Limb (tissue), 2 donors: ENCODE data around the gene RAD9A.
A peak's percentile ranks its signal among the peaks of the same experiment; 100 is the strongest.

Experiments
- DNase-seq, 2 donors: peaks; one replicate each; pipeline ENCODE4 v3.0.0-alpha.2; 2016; ENCODE audit errors: extremely low spot score in 2 of 2

The RAD9A gene

GRCh38 chr11:67408437-67409200 is 16.8 kb downstream of the RAD9A start:
- DNase-seq = no peak

DNA sequence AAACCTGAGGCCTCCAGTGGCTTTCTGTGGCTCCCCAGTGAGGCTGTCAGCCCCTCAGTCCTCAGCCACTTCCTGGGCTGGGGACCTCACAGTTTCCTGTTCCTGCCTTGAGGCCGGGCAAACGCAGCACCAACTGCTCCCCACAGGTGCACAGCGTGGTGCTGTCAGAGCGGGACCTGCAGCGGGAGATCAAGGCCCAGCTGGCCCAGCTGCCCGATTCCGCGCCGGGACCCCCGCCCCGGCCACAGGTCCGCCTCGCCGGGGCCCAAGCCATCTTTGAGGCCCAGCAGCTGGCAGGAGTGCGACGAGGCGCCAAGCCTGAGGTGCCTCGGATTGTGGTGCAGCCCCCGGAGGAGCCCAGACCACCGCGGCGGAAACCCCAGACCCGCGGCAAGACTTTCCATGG is 17.5 kb downstream of the RAD9A start:
- no peak for DNase-seq

- DNase-seq = no peak
Measured at GRCh38 chr11:67409781-67410368, 18.1 kb downstream of the RAD9A start.

- no peak for DNase-seq
Measured at GRCh38 chr11:67410369-67410831, 18.6 kb downstream of the RAD9A start.

DNA sequence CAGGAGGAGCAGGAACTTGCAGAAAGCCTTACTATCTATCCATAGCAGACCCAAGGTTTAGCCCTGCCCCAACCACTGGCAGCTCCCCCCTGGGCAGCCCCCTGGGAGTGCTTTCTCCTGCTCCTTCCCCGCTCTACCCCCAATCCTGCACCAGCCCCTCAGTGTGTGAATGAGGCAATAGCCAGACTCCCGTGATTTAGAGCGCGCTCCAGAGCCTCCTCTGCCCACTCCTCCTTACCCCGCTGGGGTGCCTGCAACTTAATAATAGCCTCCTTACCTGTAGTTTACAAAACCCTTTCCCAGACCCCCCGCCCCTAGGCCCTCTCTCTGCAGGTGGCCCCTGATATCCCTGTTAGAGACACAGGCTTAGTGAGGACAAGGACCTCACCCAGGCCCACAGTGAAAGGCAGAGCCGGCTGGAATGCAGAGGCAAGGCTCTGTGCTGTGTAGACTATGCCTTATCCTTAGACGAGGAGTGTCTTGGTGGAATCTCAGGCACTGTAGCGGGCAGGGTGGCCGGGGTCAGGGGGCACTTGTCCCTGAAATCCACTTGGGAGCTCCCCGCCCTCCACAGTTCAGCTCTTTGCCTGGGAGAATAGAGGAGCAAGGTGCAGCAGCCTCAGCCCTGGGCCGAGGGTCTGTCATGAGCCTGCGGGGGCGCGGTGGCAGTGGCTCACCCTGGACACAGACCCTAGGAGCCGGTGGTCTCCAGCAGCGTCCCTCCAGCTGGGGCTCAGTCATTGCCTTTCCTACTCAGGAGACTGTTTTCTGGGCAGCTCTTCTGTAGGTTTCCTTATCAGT is 19.4 kb downstream of the RAD9A start:
- DNase-seq = no peak

- no peak for DNase-seq
Measured at GRCh38 chr11:67411785-67412152, 20.0 kb downstream of the RAD9A start.

- DNase-seq = no peak
Measured at GRCh38 chr11:67412495-67413179, 20.9 kb downstream of the RAD9A start.

DNA sequence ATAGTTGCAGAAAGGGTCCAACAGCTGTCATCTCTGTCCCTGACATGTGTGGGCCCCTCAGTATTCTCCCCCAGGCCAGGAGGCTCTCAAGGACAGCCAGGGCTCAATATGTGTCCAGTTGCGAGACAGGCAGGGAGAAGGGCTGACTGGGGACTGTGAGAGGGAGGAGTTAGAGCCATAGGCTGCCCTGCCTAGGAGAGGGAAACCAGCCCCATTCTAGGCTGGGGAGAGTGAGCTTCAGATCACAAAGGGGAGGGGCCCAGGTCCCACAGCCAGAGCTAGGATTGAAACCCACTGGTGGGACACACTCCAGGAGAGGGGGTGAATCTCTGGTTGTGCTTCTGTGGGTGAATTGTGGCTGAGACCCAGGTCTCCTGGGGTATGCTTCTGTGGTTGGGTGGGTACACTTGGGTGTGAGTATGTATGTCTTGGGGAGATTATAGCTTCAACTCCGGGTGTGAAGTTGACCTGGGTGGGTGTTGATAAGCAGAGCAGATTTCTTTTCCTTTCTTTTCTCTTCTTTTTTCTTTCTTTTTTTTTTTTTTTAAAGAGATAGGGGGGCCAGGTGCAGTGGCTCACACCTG is 21.6 kb downstream of the RAD9A start:
- no peak for DNase-seq

DNA sequence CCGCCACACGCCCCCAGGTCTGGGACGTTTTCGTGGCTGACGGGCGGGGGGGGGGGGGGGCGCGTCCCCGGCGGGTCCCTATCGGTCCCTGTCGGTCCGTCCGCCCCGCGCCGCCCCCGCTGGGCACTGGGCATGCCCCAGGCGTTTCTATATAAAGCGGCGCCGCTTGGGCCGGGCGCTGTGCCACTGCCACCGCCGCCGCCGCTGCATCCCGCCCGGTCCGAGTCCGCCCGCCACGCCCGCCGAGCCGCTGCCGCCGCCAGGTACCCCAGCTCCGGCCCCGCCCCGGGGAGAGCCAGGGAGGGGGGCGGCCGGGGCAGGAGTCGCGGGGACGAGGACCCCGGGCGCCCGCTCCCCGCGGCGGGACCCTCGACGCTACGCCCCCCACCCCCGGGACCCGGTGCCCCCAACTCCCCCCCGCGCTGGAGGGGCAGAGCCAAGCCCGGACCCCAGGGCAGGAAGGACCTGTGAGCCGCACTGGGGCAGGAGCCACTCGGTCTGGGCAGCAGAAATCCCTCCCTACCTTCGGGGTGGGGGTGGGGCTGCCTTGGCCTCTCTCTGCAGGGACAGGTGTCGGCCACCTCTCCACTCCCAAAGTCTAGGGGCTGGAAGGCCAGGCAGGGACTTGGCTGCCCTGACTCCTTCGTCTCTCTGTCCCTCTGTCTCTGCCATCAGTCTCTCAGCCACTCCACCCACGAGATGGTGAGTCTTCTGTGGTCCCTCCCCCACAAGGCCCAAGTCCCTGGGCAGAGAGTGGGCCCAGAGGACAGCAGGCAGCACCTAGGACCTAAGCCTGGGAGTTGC is 23.9 kb downstream of the RAD9A start, which contains the start of gene CARNS1:
Gene CARNS1 (plus strand): TSS at position 178 of the 804 bp plus-strand sequence. CDS start 522 bp downstream, at position 700.
- no peak for DNase-seq

- DNase-seq = no peak
Measured at GRCh38 chr11:67416416-67417335, 24.9 kb downstream of the RAD9A start.

DNA sequence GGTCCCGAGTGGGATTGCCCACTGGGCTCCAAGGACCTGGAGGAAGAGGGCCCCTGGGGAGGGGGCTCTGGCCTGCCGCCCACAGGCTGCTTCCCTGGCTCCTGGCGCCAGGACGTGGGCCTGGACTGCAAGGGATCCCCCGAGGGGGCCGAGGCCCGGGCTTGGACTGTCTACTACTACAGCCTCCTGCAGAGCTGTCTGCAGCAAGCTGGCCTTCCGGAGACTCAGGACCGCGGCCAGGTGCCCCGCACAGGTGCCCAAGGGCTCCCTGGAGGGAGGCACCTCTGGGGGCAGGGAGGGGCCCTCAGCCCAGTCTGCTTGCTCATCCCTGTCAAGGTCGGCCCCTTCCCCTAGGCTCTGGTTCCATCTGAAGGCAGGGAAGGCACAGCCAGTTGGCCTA is 25.6 kb downstream of the RAD9A start:
- DNase-seq = no peak

DNA sequence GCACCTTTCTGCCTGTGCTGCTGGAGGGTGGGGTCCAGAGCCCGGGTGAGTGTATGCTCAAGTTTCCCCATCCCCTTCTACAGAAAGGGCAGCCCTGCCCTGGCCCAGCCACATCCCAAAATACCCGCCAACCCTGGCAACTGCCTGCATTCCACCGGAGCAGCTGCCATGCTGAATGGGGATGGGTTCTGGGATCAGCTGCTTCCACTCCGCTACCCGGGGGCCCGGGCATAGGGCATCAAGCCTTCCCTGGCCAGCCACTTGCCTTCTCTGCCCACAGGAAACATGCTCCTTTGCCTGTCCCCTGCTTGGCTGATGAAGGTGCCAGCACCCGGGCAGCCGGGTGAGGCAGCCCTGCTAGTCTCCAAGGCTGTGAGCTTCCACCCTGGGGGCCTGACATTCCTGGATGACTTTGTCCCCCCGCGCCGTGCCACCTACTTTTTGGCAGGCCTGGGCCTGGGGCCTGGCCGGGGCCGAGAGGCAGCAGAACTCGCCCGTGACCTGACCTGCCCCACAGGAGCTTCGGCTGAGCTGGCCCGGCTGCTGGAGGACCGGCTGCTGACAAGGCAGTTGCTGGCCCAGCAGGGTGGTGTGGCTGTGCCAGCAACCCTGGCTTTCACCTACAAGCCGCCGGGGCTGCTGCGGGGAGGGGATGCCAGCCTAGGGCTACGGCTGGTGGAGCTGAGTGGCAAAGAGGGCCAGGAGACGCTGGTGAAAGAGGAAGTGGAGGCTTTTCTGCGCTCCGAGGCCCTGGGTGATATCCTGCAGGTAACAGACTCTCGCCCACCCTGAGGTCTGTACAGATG is 26.9 kb downstream of the RAD9A start:
- DNase-seq = no peak

- no peak for DNase-seq
Measured at GRCh38 chr11:67419325-67420049, 27.7 kb downstream of the RAD9A start.

DNA sequence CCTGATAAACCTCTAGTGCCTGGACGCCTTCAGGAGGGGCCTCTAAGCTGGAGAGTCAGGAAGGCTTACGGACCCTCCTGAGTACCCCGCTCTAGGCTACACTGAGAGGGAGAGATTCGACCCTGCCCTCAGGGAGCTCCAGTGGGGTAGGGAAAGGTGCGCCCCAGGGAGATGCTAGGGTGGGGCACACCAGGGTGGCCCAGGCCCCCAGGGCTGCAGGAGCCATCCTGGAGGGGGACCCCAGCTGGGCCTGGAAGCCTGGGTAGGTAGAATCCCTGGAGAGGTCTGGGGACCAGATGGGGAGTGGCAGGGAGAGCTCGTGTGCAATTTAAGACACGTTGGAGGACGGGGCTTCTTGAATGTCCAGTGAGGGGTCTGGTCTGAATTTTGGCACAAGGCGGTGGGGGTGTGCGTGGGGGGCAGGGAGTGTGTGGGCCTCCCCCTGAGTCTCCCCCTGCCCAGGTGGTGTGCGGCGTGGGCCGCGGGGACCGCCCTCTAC is 28.4 kb downstream of the RAD9A start:
- DNase-seq = no peak

DNA sequence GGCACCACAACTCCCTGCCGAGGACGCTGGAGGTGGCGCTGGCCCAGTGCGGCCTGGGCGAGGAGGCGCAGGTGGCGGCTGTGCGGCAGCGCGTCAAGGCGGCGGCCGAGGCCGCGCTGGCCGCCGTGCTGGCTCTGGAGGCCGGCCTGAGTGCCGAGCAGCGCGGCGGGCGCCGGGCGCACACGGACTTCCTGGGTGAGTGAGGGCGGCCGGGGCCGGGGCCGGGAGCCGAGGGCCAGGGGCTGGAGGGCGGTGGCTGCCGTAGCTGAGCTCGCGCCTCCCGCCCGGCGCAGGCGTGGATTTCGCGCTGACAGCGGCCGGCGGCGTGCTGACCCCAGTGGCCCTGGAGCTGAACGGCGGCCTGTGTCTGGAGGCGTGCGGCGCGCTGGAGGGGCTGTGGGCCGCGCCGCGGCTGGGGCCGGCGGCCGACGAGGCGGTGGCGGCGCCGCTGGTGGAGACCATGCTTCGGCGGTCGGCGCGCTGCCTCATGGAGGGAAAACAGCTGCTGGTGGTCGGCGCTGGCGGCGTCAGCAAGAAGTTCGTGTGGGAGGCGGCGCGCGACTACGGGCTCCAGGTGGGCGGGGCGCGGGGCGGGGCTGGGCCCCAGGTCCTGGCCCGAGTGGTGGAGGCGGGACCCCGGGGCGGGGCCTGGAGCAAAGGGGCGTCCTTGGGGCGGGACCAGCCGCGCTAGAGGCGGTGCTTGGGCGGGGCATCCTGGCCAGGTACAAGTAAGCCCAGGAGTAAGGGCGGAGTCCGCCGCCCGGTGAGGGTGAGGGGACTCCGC is 29.1 kb downstream of the RAD9A start:
- DNase-seq = peak; percentile 92 to 99

GRCh38 chr11:67421430-67422031 is 29.7 kb downstream of the RAD9A start:
- no peak for DNase-seq
